HG02763 (cell line): ENCODE results near the gene LIPM.

ENCODE experiments used
- ATAC-seq: cut with Tn5 transposase; IDR thresholded peaks from one replicate; pipeline ENCODE4 v1.9.1; 2021; ENCODE audit warnings: mild to moderate bottlenecking, moderate library complexity; ENCODE audit not compliant: unreplicated experiment

LIPM gene

GRCh38 chr10:88802523-88803285 is at the start of gene LIPM:
TSS of gene LIPM (plus strand) at chr10:88802730. CDS start at chr10:88802897, 167 bp downstream.
- ATAC-seq, result no peak

- ATAC-seq, result no peak
Measured at GRCh38 chr10:88754287-88754686, 48.2 kb upstream of the LIPM start.

GRCh38 chr10:88755753-88756152 is 46.8 kb upstream of the LIPM start:
- peak; percentile 65 for ATAC-seq

DNA sequence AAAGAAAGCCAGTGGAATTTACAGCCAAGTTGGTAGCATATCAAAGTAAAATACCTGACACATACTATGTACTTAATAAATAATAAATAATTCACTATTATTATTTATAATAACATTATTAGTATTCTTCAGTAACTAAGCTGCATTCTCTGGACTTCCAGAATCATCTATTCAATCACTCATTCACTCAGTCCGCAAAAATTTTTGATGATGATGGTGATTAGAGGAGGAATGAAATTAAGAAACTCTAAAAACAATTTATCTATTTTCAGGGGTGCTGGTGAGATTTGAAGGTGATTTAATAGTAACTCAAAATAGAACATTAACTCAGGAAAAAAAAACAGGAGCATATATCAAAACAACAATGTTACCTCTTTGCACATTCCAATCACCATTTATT is 45.9 kb upstream of the LIPM start:
- ATAC-seq, result no peak

GRCh38 chr10:88759366-88760101 is 43.0 kb upstream of the LIPM start, which contains the start of gene LIPN:
TSS of gene LIPN (plus strand) at chr10:88760020. CDS start at chr10:88761406, 1,386 bp downstream.
- ATAC-seq, result no peak

- ATAC-seq, result no peak
Measured at GRCh38 chr10:88762906-88763305, 39.6 kb upstream of the LIPM start.

GRCh38 chr10:88763441-88763840 is 39.1 kb upstream of the LIPM start:
- no peak for ATAC-seq

GRCh38 chr10:88764110-88764509 is 38.4 kb upstream of the LIPM start:
- no peak for ATAC-seq

DNA sequence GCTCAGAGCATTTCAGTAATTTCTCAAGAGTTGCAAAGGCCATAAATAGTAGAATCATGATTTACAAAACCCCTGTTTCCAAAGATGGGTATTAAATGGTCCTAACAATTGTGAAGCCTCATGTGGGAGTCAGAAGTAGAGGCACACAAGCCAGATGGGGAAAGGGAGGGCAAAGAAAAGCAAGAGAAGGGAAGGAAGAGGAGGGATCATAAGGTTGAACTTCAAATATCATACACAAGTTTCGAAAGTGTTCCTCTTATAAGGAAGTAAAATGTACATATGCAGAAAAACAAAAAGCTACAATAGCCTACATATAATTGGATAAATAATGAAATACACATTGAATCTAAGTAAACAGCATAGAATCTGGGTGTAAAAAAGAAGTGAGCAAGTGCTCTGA is 36.7 kb upstream of the LIPM start:
- ATAC-seq, result no peak

DNA sequence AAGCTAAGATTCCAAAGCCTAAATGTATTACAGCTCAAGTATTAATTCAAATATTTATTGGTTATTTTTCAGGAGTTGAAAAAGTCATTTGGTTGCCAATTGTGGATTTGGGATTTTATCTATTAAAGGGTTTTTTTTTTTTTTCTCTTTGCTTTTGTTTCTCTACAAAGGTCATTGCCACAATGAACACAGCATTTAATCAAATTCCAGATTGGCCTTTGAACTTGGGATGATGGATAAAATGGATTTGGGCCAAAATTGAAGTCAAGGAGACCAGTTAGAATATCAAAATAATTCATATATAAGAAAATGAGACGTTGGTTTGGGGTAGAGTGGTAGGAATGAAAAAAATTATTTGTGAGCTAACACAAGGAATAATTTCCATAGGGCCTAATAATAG is 33.1 kb upstream of the LIPM start:
- no peak for ATAC-seq

- ATAC-seq, result no peak
Measured at GRCh38 chr10:88781206-88781605, 21.3 kb upstream of the LIPM start.

DNA sequence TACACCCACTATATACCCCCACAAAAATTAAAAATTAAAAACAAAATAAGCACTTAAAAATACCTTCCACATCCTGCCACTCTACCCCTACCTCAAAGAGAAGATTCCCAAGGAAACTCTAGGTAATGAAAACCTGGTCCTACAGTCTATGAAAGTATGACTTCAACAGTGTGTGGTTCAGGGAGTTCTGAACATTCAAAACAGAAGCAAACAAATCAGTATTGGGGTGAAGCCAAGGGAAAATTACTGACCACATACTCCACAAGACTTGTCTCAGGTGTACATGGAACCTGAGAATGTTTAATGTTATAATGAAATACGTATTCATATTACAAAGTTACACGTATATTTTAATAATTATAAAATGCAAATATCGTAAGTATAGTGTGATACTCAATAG is 20.3 kb upstream of the LIPM start:
- no peak for ATAC-seq

GRCh38 chr10:88783724-88784123 is 18.8 kb upstream of the LIPM start:
- no peak for ATAC-seq

- no peak for ATAC-seq
Measured at GRCh38 chr10:88786032-88786770, 16.3 kb upstream of the LIPM start.

GRCh38 chr10:88787463-88787862 is 15.1 kb upstream of the LIPM start:
- no peak for ATAC-seq

DNA sequence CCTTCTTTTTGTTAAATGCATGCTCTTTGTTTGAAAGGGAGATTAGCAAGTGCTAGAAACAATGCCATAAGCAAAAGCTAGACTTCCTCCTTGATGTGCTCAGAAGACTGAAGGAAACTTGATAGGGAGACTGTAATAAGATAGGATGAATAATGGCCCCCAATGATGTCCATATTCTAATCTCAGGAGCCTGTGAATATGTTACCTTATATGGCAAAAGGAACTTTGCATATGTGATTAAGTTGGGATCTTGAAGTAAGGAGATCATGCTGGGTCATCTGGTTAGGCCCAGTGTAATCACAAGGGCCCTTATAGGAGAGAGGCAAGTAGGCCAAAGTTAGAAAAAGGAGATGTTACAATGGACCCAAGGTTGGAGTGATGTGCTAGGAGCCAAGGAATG is 13.6 kb upstream of the LIPM start:
- ATAC-seq, result no peak

GRCh38 chr10:88791924-88792323 is 10.6 kb upstream of the LIPM start:
- no peak for ATAC-seq

DNA sequence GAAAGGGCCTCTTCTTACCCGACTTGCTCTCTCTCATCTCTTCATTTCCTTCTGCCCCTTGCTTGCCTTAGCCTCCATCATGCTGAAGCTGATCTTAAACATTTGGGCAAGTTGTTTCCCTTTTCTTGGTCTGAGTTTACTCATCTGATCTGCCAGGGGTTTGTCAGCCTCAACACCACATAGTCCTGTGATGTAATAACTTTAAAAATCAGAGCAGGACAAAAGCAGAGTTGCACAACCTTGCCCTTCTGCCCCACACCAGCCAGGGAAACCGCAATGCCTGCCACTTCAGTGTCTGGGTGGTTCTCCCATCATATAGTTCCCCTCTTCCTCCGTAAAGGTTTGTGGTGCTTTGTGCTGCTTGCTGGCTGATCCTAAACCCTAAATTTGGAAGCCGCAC is 9.9 kb upstream of the LIPM start:
- ATAC-seq, result no peak

DNA sequence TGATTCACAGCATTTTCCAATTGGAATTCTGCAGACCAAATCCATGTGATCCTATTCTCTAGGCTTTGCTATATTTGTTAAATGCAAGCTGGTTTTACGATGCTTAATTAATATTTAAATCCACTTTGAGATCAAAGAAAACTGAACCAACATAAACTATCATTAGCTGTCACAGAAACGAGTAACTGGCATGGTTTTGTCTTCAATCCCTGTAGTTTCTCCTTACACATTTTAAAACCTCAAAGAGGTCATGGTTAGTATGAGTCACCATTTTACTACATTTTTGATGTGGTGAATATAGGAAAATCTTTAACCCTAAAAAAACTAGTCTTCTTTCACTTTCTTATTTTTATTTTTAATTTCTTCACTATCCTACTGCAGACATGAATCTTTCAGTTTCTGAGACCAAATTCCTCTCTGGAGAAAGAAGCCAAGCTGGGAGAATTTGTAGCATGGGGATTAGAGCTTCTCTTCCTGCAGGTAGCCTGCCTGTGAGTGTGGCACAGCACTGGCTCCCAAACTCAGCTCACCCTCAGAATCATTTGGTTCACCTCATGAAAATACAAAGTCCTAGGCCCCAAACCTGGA is 8.7 kb upstream of the LIPM start:
- ATAC-seq, result no peak

DNA sequence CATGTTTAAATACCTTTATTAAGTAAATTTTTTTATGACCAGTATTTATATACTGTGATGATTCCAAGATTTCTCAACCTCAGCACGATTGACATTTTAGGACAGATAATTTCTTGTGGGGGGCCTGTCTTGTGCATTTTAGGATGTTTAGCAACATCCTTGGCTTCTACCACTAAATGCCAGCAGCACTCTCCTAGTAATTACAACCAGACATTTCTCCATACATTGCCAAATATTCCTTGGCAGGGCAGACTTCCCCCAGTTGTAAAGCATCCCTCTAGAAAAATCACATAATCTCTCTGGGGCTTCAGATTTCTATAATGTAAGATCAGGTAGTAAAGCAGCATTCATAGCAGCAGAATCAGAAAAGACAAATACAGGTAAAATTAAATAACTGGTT is 7.8 kb upstream of the LIPM start:
- no peak for ATAC-seq
